DMS 273 (cell line): ENCODE measurements around the gene MUSTN1.

Experiments
- DNase-seq: peaks from one replicate; lab custom pipeline; 2025; ENCODE audit not compliant: unreplicated experiment; lab: John Stamatoyannopoulos, UW

The MUSTN1 gene

GRCh38 chr3:52834871-52835501 lies at the start of gene MUSTN1:
TSS of gene MUSTN1 (minus strand) at chr3:52835019. CDS start at chr3:52834948, 71 bp downstream.
- DNase-seq: peak; percentile 62

- no peak for DNase-seq
Observed at GRCh38 chr3:52882377-52882776, 47.6 kb upstream of the MUSTN1 start.

- no peak for DNase-seq
Observed at GRCh38 chr3:52881871-52882270, 47.1 kb upstream of the MUSTN1 start.

- DNase-seq: no peak
Observed at GRCh38 chr3:52880474-52880873, 45.7 kb upstream of the MUSTN1 start.

GRCh38 chr3:52880047-52880446 lies 45.2 kb upstream of the MUSTN1 start:
- DNase-seq: no peak

- DNase-seq: no peak
Observed at GRCh38 chr3:52879581-52879980, 44.8 kb upstream of the MUSTN1 start.

- DNase-seq: no peak
Observed at GRCh38 chr3:52879090-52879489, 44.3 kb upstream of the MUSTN1 start.

GRCh38 chr3:52877085-52877484 lies 42.3 kb upstream of the MUSTN1 start:
- DNase-seq: no peak

- no peak for DNase-seq
Observed at GRCh38 chr3:52874864-52875587, 40.2 kb upstream of the MUSTN1 start.

- no peak for DNase-seq
Observed at GRCh38 chr3:52874160-52874701, 39.4 kb upstream of the MUSTN1 start.

GRCh38 chr3:52873433-52874159 lies 38.8 kb upstream of the MUSTN1 start:
- DNase-seq: peak; percentile 14

GRCh38 chr3:52872245-52872644 lies 37.4 kb upstream of the MUSTN1 start:
- DNase-seq: no peak

GRCh38 chr3:52871761-52872160 lies 36.9 kb upstream of the MUSTN1 start:
- no peak for DNase-seq

- DNase-seq: no peak
Observed at GRCh38 chr3:52870471-52870870, 35.7 kb upstream of the MUSTN1 start.

- DNase-seq: no peak
Observed at GRCh38 chr3:52866427-52866826, 31.6 kb upstream of the MUSTN1 start.

GRCh38 chr3:52865994-52866393 lies 31.2 kb upstream of the MUSTN1 start:
- no peak for DNase-seq

- DNase-seq: peak; percentile 40
Observed at GRCh38 chr3:52860424-52860768, 25.6 kb upstream of the MUSTN1 start.

- no peak for DNase-seq
Observed at GRCh38 chr3:52859686-52860423, 25.0 kb upstream of the MUSTN1 start.

- no peak for DNase-seq
Observed at GRCh38 chr3:52857864-52858263, 23.0 kb upstream of the MUSTN1 start.

- no peak for DNase-seq
Observed at GRCh38 chr3:52857133-52857532, 22.3 kb upstream of the MUSTN1 start.

GRCh38 chr3:52856666-52857065 lies 21.8 kb upstream of the MUSTN1 start:
- no peak for DNase-seq
